HG03342 (cell line): Measurements from ENCODE around the gene ARFRP1.

ENCODE experiments used
- ATAC-seq: cut with Tn5 transposase; IDR thresholded peaks from one replicate; pipeline ENCODE4 v1.9.1; 2021; ENCODE audit warnings: mild to moderate bottlenecking, moderate library complexity; ENCODE audit not compliant: unreplicated experiment

The ARFRP1 gene

GRCh38 chr20:63703471-63703975, 4.3 kb downstream of the ARFRP1 start:
- ATAC-seq = no peak

DNA sequence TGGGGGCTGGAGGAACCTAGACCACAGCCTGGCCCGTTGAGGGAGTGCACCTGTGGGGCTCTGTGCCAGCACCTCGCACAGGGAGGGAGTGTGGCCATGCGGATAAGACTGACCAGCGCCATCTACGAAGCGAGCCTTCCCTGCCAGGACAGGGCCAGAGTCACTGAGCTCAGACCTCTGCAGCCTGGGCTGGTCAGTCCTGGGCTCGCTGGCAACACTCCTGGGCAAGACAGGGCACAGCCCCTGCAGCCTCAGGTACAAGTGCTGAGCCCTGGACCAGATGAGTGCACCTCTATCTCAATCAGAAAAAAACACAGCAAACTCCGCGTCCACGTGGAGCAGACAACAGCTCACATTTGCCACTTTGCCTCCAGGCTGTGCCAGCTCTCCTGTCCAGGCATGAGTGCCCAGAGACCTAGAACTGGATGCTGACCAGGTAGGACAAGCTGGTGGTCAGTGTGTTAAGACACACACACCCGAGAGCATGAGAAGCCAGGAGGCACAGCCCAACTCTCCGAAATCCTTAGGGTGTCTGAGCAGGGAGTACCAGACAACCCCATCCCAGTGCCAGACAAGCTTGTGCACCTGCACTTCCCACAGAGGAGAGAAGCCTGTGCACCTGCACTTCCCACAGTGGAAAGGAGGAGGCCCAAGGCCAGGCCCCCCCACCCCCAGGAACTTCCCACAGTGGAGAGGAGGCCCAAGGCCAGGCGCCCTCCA, 4.9 kb downstream of the ARFRP1 start:
- ATAC-seq = no peak

- no peak for ATAC-seq
Observed at GRCh38 chr20:63702036-63702665, 5.6 kb downstream of the ARFRP1 start.

GRCh38 chr20:63701329-63702035, 6.3 kb downstream of the ARFRP1 start:
- ATAC-seq = no peak

- no peak for ATAC-seq
Observed at GRCh38 chr20:63701051-63701328, 6.8 kb downstream of the ARFRP1 start.

GRCh38 chr20:63700199-63701050, 7.4 kb downstream of the ARFRP1 start:
- no peak for ATAC-seq

DNA sequence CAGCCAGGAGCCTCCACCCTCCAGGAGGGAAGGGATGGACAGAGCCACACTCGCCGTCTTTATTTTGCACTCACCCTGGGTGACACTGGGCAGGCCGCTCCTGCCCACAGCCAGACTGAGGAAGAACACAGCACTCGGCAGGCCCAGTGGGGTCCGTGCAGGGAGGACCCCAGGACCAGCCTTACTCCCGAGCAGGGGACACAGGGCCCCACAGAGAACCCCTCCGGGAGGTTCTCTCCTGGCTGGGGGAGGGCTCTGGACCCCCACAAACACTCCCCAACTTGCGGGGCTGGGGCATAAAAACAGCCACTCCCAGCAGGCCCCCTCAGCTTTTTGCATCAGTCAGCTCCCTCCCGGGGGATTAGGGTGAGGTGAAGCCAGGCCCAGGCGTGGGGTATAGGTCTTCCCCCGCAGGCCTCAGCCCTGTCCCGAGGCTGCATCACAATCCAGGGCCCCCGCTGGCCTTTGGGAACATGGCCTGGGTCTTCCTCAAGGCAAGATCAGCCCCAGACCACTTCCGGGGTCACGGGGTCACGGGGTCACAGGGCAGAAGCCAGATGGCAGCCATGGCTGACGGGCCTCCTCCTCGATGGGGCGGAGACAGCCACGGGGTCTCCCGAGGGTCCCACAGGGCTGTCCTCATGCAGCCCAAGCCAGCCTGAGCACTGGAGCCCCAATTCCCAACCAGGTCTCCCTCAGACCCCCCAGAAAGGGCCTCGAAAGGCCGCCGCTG, 8.1 kb downstream of the ARFRP1 start:
- no peak for ATAC-seq

DNA sequence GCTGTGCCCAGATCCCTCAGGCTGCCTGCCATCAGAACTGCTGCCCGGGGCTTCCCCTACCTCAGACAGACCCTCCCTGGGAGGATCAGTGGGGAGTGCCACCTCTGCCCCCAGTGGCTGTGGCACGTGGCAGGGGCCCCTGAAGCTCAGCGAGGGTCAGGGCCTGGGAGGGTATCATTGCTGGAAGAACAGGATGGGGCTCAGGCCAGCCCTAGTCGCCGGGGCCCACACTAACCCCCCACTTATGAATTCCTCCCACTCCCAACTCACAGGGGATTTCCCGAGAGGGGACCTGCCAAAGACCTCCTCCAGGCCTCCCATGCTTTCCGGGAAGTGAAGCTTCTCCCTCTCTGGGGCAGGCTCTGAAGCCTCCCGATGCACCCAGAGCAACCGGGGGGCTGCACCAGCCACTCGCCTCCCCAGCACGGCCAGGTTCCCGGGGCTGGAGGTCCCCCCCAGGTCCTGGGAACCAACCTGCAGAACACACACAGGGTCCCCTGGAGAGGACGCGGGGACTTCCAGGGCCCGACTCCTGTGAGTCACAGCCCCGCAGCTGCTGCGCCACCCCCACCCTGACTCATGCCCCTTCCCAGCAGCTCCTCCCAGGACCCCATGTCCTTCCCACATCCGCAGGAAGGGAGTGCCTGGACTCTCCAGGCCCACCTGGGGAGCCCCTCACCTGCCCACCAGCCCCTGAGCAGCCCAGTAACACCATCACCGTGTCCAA, 8.9 kb downstream of the ARFRP1 start:
- no peak for ATAC-seq

DNA sequence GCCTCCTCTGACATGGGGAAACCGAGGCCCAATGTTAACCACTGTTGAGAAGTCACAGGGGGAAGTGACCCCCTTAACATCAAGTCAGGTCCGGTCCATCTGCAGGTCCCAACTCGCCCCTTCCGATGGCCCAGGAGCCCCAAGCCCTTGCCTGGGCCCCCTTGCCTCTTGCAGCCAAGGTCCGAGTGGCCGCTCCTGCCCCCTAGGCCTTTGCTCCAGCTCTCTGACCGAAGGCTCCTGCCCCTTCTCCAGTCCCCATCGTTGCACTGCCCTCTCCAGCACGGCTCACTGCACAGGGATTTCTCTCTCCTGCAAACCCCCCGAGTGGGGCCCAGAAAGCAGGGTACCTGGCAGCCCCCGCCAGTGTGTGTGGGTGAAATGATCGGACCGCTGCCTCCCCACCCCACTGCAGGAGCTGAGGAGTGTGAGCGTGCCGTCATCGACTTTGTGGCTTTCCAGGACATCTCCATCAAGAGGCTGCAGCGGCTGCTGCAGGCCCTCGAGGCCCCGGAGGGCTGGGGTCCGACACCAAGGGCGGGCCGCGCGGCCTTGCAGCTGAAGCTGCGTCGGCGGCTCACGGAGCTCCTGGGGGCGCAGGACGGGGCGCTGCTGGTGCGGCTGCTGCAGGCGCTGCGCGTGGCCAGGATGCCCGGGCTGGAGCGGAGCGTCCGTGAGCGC, 9.8 kb downstream of the ARFRP1 start:
- no peak for ATAC-seq

- ATAC-seq = no peak
Observed at GRCh38 chr20:63697357-63697867, 10.4 kb downstream of the ARFRP1 start.

- no peak for ATAC-seq
Observed at GRCh38 chr20:63696628-63697356, 11.0 kb downstream of the ARFRP1 start, which contains the start of gene TNFRSF6B. Gene TNFRSF6B, plus strand, starts transcription at chr20:63696652. Its CDS starts 116 bp downstream, at chr20:63696768.

GRCh38 chr20:63696306-63696627, 11.5 kb downstream of the ARFRP1 start:
- no peak for ATAC-seq

- ATAC-seq = no peak
Observed at GRCh38 chr20:63695424-63696305, 12.1 kb downstream of the ARFRP1 start.

DNA sequence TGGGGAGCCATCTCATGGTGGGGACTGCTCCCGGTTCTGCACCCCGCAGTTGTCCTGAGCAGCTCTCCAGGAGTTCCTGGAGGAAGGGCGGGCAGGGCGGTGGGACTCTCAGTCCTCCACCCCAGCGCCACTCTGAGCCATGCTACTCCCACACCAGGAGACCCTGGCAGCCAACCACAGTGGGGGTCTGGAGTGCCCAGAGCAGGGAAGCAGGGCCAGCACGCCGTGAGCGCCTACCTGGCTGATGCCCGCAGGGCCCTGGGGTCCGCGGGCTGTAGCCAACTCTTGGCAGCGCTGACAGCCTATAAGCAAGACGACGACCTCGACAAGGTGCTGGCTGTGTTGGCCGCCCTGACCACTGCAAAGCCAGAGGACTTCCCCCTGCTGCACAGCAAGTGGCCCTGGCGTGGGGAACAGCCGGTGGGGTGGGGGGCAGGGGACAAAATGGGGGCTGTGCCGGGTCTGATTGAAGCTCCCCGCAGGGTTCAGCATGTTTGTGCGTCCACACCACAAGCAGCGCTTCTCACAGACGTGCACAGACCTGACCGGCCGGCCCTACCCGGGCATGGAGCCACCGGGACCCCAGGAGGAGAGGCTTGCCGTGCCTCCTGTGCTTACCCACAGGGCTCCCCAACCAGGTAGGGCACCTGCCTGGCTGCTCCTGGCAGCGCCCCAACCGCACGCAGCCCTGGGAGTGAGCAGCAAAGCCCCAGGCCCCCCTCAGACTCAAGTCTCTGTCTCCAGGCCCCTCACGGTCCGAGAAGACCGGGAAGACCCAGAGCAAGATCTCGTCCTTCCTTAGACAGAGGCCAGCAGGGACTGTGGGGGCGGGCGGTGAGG, 13.0 kb downstream of the ARFRP1 start:
- ATAC-seq = no peak

DNA sequence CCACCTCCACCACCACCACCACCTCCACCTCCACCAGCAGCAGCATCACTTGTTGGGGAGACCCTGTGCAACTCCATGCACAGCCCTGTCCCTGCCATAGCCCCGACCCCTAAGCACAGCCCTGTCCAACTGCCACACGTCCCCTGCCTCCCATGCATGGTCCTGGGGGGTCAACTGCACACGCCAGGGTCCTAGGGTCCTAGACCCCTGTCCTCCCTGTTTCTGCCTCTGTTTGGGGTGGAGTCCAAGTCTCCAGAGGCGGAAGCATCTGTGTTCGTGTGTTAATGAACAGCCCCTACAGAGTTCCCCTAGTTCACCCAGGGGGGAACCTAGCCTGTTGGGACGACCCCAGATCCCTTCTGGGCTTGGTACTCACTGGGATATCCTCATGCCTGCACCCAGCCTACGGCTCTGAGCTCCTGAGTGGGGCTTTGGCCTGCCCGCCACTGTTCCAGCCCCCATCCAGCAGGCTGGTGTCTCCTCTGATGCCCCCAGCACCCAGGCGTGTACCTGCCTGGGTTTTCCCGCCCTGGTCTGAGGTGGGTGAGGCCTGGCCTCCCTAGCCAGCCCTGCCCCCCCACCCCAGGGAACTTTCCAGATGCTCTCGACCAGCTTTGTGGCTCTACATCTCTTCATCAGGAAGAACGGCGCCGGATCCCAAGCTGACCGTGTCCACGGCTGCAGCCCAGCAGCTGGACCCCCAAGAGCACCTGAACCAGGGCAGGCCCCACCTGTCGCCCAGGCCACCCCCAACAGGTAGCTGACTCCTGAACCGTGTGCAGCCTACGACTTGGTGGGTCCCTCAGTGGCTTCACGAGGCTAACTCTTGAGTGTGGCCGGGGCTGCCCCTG, 13.8 kb downstream of the ARFRP1 start:
- no peak for ATAC-seq
